ENCODE measurements around the gene TRIM56. TPM values are rescaled to one million over a fixed set of nuclear protein-coding genes. Genes with fewer than 3 reads are reported as not detected.

TRIM56 gene
- total and polyA plus RNA-seq, 3 experiments from 2014 or later = 22.0 to 31.9 (median 29.1) TPM

GRCh38 chr7:101122933-101123702 lies 37.8 kb downstream of the TRIM56 start:
- peaks cover 59 to 81% of the 10 kb centered on the region in 2 donors for H3K27me3 Mint-ChIP-seq

GRCh38 chr7:101123703-101124068 lies 38.4 kb downstream of the TRIM56 start:
- Histone ChIP-seq H3K4me1 (ENCODE audit: insufficient read depth, low read length) (peaks cover 21% of the 10 kb centered on the region), H3K4me3 (ENCODE audit: low read length) (no peak overlapping the region), H3K27ac (ENCODE audit: low read depth, low read length) (no peak overlapping the region), H3K9me3 (ENCODE audit: low read length) (no peaks in the 10 kb centered on the region), H3K36me3 (ENCODE audit: insufficient read depth, low read length) (no peaks in the 10 kb centered on the region), H3K27me3 (ENCODE audit: insufficient read depth, low read length, poor library complexity, severe bottlenecking) (peaks cover 9% of the 10 kb centered on the region)
- Mint-ChIP-seq H3K9me3 (no peaks in the 10 kb centered on the region), H3K27me3 (peaks cover 58 to 82% of the 10 kb centered on the region in 2 donors), H3K4me1 (peaks cover 25 to 38% (median 27%) of the 10 kb centered on the region in 3 donors), H3K27ac (no peak overlapping the region), H3K36me3 (no peaks in the 10 kb centered on the region), H3K4me3 (no peak overlapping the region)
- CTCF ChIA-PET = interaction anchor here (2.2 kb wide), 1 partner anchor 20 kb away, joined by 14 read pairs; no protein-coding TSS in a partner anchor
- POLR2A ChIA-PET = no interaction called here
- no peak for DNase-seq

More at GRCh38 chr7:101122933-101123702, 37.8 kb downstream of the TRIM56 start:
- Mint-ChIP-seq H3K4me3 (no peak overlapping the region), H3K4me1 (peaks cover 25 to 35% (median 27%) of the 10 kb centered on the region in 3 donors), H3K9me3 (peaks cover 0 to 2% (median 0%) of the 10 kb centered on the region in 5 donors), H3K36me3 (no peaks in the 10 kb centered on the region), H3K27ac (peak overlapping the region in 1 of 8 donors; percentile 15)
- CTCF ChIA-PET = interaction anchor here (0.9 to 2.2 kb wide), 2 partner anchors 20 to 21 kb away, joined by 3 to 14 read pairs; no protein-coding TSS in a partner anchor
- Histone ChIP-seq H3K9me3 (ENCODE audit: low read length) (no peaks in the 10 kb centered on the region), H3K27me3 (ENCODE audit: insufficient read depth, low read length, poor library complexity, severe bottlenecking) (peaks cover 9% of the 10 kb centered on the region), H3K4me1 (ENCODE audit: insufficient read depth, low read length) (peaks cover 21% of the 10 kb centered on the region), H3K4me3 (ENCODE audit: low read length) (no peak overlapping the region), H3K36me3 (ENCODE audit: insufficient read depth, low read length) (no peaks in the 10 kb centered on the region), H3K27ac (ENCODE audit: low read depth, low read length) (no peak overlapping the region)
- no peak for DNase-seq
- POLR2A ChIA-PET = no interaction called here

GRCh38 chr7:101124376-101125056 lies 39.2 kb downstream of the TRIM56 start:
- DNase-seq = no peak
- ChIA-PET CTCF (interaction anchor here (2.2 kb wide), 1 partner anchor 19 kb away, joined by 14 read pairs; no protein-coding TSS in a partner anchor), POLR2A (no interaction called here)
- Histone ChIP-seq H3K27me3 (ENCODE audit: insufficient read depth, low read length, poor library complexity, severe bottlenecking) (peaks cover 9% of the 10 kb centered on the region), H3K9me3 (ENCODE audit: low read length) (no peaks in the 10 kb centered on the region), H3K4me3 (ENCODE audit: low read length) (no peak overlapping the region), H3K4me1 (ENCODE audit: insufficient read depth, low read length) (peaks cover 21% of the 10 kb centered on the region), H3K36me3 (ENCODE audit: insufficient read depth, low read length) (no peaks in the 10 kb centered on the region), H3K27ac (ENCODE audit: low read depth, low read length) (no peak overlapping the region)
- Mint-ChIP-seq H3K4me1 (peaks cover 25 to 38% (median 27%) of the 10 kb centered on the region in 3 donors), H3K27me3 (peaks cover 53 to 77% of the 10 kb centered on the region in 2 donors), H3K36me3 (no peaks in the 10 kb centered on the region), H3K4me3 (no peak overlapping the region), H3K9me3 (no peaks in the 10 kb centered on the region), H3K27ac (peak overlapping the region in 1 of 8 donors; percentile 30)

GRCh38 chr7:101125989-101126650 lies 40.8 kb downstream of the TRIM56 start:
- no peaks in the 10 kb centered on the region for H3K36me3 Mint-ChIP-seq
- peak overlapping the region; percentile 39 for H3K4me3 ChIP-seq (ENCODE audit: low read length)
- peak overlapping the region in 5 of 7 donors; percentile 31 to 75 (median 73) for H3K4me3 Mint-ChIP-seq
- H3K4me1 ChIP-seq (ENCODE audit: insufficient read depth, low read length) = peaks cover 21% of the 10 kb centered on the region
- no peak for DNase-seq
- CTCF ChIA-PET = interaction anchor here (0.6 to 1.5 kb wide), 3 partner anchors 18 to 415 kb away, joined by 3 to 6 read pairs (median 3); no protein-coding TSS in a partner anchor
- peaks cover 25 to 38% (median 27%) of the 10 kb centered on the region in 3 donors for H3K4me1 Mint-ChIP-seq
- H3K27ac ChIP-seq (ENCODE audit: low read depth, low read length) = no peak overlapping the region
- POLR2A ChIA-PET = no interaction called here
- H3K27me3 Mint-ChIP-seq = peaks cover 42 to 76% of the 10 kb centered on the region in 2 donors
- H3K27me3 ChIP-seq (ENCODE audit: insufficient read depth, low read length, poor library complexity, severe bottlenecking) = peaks cover 9% of the 10 kb centered on the region
- H3K27ac Mint-ChIP-seq = peak overlapping the region in 4 of 8 donors; percentile 22 to 74 (median 54)
- no peaks in the 10 kb centered on the region for H3K36me3 ChIP-seq (ENCODE audit: insufficient read depth, low read length)
- H3K9me3 ChIP-seq (ENCODE audit: low read length) = no peaks in the 10 kb centered on the region
- no peaks in the 10 kb centered on the region for H3K9me3 Mint-ChIP-seq

GRCh38 chr7:101126651-101127459 lies 41.6 kb downstream of the TRIM56 start, which contains the start of gene SERPINE1:
SERPINE1 (plus strand) TSS chr7:101127104; CDS start chr7:101128394, 1,290 bp downstream.
- Histone ChIP-seq H3K4me3 (ENCODE audit: low read length) (peak within 1 kb of the TSS; percentile 39), H3K36me3 (ENCODE audit: insufficient read depth, low read length) (no peaks in the 10 kb centered on the region), H3K27me3 (ENCODE audit: insufficient read depth, low read length, poor library complexity, severe bottlenecking) (peaks cover 9% of the 10 kb centered on the region), H3K4me1 (ENCODE audit: insufficient read depth, low read length) (peaks cover 21% of the 10 kb centered on the region), H3K27ac (ENCODE audit: low read depth, low read length) (no peak within 1 kb of the TSS), H3K9me3 (ENCODE audit: low read length) (no peaks in the 10 kb centered on the region)
- peak; percentile 16 to 71 (median 25) for DNase-seq
- Mint-ChIP-seq H3K36me3 (no peaks in the 10 kb centered on the region), H3K27ac (peak within 1 kb of the TSS in 7 of 8 donors; percentile 15 to 74 (median 64)), H3K27me3 (peaks cover 39 to 75% of the 10 kb centered on the region in 2 donors), H3K4me1 (peaks cover 25 to 38% (median 27%) of the 10 kb centered on the region in 3 donors), H3K4me3 (peak within 1 kb of the TSS; percentile 34 to 76 (median 73)), H3K9me3 (no peaks in the 10 kb centered on the region)
- ChIA-PET POLR2A (no interaction called here), CTCF (interaction anchor here (0.6 to 1.5 kb wide), 4 partner anchors 17 to 416 kb away, joined by 3 to 6 read pairs (median 4); no protein-coding TSS in a partner anchor)

- Histone ChIP-seq H3K27ac (ENCODE audit: low read depth, low read length) (no peak overlapping the region), H3K4me1 (ENCODE audit: insufficient read depth, low read length) (peaks cover 21% of the 10 kb centered on the region), H3K36me3 (ENCODE audit: insufficient read depth, low read length) (no peaks in the 10 kb centered on the region), H3K27me3 (ENCODE audit: insufficient read depth, low read length, poor library complexity, severe bottlenecking) (peaks cover 9% of the 10 kb centered on the region), H3K4me3 (ENCODE audit: low read length) (no peak overlapping the region), H3K9me3 (ENCODE audit: low read length) (no peaks in the 10 kb centered on the region)
- CTCF ChIA-PET = interaction anchor here (1.2 kb wide), 1 partner anchor 17 kb away, joined by 5 read pairs; no protein-coding TSS in a partner anchor
- Mint-ChIP-seq H3K9me3 (no peaks in the 10 kb centered on the region), H3K27me3 (peaks cover 33 to 72% of the 10 kb centered on the region in 2 donors), H3K4me3 (peak overlapping the region in 4 of 7 donors; percentile 60 to 76 (median 74)), H3K4me1 (peaks cover 25 to 32% (median 27%) of the 10 kb centered on the region in 3 donors), H3K36me3 (no peaks in the 10 kb centered on the region), H3K27ac (peak overlapping the region in 1 of 8 donors; percentile 66)
- DNase-seq = no peak
- POLR2A ChIA-PET = no interaction called here
Observed at GRCh38 chr7:101127460-101128039, 42.3 kb downstream of the TRIM56 start.
